ENCODE data around the gene PHF23.

PHF23 gene

DNA sequence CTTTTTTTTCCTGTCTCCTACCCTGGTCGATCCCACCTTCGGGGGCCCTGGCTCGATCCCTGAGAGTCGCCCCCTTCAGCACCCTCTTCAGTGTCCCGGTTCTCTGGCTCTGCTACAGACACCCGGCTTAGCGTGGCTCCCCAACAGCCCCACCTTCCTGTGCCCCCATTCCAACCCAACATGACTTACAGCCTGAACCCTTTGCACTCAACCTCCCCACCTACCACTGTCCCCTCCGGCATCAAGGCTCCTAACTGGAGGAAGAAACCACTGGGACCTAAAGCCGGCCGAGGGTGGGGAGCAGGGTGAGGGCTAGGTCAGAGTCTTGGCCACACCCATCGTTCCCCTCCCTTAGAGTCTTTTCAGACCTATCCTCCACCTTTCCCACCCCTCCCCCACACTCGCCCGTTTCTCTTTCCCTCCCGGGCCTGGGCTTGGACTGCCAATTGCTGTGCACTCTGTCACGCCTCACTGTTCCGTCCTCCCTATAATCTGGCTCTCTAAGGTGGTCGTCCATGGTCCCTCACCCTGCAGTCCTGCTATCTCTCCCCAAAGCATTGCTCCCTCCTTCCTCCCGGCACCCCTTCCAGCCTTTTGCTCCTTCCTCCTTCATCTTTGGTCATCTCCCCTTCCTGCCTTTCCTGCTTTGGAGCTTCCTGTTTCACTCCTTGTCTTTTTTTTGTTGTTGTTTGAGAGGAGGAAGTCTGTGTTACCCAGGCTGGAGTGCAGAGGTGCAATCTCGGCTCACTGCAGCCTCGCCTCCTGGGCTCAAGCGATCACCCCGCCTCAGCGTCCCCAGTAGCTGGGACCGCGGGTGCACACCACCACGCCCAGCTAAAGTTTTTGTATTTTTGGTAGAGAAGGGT is 23.9 kb upstream of the PHF23 start:
- ChIA-PET CTCF (interaction anchor here (2.3 kb wide), 1 partner anchor 33 kb away, joined by 9 read pairs; no protein-coding TSS in a partner anchor), POLR2A (no interaction called here)
- peak; percentile 38 for DNase-seq (ENCODE audit: extremely low spot score)
- TF ChIP-seq, protein P1, sequence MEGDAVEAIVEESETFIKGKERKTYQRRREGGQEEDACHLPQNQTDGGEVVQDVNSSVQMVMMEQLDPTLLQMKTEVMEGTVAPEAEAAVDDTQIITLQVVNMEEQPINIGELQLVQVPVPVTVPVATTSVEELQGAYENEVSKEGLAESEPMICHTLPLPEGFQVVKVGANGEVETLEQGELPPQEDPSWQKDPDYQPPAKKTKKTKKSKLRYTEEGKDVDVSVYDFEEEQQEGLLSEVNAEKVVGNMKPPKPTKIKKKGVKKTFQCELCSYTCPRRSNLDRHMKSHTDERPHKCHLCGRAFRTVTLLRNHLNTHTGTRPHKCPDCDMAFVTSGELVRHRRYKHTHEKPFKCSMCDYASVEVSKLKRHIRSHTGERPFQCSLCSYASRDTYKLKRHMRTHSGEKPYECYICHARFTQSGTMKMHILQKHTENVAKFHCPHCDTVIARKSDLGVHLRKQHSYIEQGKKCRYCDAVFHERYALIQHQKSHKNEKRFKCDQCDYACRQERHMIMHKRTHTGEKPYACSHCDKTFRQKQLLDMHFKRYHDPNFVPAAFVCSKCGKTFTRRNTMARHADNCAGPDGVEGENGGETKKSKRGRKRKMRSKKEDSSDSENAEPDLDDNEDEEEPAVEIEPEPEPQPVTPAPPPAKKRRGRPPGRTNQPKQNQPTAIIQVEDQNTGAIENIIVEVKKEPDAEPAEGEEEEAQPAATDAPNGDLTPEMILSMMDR (IDR thresholded peaks at IDR 0.05; ENCODE audit: control extremely low read depth, extremely low read depth, low read depth, missing control alignments) = no peak

DNA sequence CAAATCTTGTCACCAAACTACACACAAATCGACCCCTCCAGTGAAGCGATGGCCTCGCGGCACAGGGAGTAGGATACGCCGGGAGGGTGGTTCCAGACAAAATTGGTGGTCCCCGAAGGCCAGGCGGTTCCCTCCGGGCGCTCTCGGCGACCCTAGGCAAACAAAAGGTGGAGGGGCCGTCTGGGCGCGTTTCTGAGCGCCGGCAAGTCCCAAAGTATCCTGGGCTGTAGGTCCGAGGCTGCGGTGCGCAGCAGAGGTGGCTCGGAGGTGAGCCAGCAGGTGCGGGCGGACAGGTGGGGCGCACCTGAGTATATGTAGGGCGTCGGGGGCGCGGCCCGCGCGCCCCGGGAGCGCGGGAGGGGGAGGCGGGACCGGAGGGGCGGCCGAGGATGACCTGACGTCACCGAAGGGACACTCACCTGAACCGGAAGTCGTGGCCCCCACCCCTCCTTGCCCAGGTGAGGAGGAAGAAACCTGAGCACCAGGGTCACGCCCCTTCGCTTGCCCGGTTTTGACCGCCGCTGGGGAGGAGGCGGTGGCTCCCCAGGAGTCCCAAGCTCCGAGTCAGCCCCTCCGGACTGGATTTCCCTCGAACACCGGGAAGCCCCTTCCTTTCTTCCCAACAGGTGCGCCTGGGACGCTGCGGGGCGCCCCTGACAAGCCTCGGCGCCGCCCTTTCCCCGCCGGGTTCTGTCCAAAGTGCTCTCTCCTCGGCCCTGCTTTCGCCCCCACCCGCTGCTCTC is 23.1 kb upstream of the PHF23 start, which contains the start of gene CLDN7:
TSS of gene CLDN7 (minus strand) at position 287 of the 743 bp plus-strand sequence. CDS start 435 bp downstream, outside the sequence.
- POLR2A ChIA-PET = no interaction called here
- CTCF ChIA-PET = interaction anchor here (1.6 kb wide), 1 partner anchor 34 kb away, joined by 6 read pairs; no protein-coding TSS in a partner anchor
- TF ChIP-seq, protein P1 (IDR thresholded peaks at IDR 0.05; ENCODE audit: control extremely low read depth, extremely low read depth, low read depth, missing control alignments) = no peak
- no peak for DNase-seq (ENCODE audit: extremely low spot score)

DNA sequence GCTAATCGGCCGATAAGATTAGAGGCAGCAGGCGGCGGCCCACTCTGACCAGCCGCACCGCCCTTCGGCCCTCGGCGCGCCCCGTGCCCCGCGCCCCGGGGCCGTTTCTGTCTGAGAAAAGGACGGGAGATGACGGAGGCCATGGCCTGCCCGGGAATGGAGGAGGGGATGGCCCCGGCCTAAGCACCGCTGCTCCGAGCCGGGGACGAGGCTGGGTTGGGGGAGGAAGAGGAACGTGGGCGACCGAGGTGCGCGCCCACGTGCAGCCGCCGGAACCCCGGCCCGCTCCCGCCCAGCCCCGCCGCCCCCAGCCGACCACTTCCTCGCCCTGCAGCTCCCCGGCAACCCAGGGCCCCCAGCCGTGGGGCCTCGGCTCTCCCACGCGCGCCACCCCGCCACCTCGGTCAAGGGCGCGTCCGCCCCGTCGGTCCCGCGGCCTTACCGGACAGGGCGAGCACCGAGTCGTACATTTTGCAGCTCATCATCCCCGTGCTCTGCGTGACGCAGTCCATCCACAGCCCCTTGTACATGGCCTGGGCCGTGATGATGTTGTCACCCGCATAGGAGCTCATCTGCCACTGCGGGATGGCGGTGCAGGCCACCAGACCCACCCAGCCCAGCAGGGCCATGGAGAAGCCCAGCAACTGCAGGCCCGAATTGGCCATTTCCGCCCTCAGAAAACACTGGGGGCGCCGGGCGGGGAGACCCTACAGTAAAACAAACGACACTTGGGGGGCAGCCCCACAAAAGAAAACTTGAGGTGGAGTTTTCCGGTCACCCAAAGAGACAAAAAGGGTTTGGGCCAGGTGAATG is 22.3 kb upstream of the PHF23 start:
- POLR2A ChIA-PET = interaction anchor here (0.6 kb wide), 2 partner anchors 68 to 134 kb away, joined by 3 read pairs; partner anchors contain the start of gene NEURL4
- CTCF ChIA-PET = interaction anchor here (1.6 kb wide), 1 partner anchor 35 kb away, joined by 6 read pairs; no protein-coding TSS in a partner anchor
- DNase-seq (ENCODE audit: extremely low spot score) = peak; percentile 59
- TF ChIP-seq, protein P1 (IDR thresholded peaks at IDR 0.05; ENCODE audit: control extremely low read depth, extremely low read depth, low read depth, missing control alignments) = no peak

DNA sequence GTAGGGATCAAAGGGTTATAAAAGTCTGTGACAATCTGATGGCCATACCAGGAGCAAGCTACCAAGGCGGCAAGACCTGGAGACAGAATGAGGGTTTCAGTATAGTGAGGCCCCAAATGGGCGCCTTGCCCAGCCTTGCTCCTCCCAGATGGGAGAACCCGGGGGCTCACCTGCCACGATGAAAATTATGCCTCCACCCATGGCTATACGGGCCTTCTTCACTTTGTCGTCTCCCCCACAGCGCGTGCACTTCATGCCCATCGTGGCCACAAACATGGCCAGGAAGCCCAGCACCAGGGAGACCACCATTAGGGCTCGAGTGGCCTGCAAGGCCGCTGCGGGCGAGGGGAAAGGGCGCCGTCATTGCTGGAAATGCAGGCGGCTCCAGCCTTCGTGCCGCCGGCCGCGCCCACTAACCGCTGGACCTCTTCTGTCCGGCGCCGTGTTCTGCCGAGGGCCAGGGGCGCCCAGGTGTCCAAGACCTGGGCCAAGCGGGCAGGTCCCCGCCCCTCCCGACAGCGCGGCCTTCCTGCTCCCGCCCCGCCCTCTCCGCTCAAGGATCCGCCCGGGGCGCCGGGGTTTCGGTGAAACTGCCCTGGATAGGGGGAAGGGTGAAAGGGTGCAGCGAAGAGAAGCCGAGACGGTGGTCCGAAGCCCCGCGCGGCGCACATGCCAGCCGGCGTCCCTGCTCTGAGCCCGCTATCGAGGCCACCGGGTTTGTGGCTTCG is 21.6 kb upstream of the PHF23 start:
- ChIA-PET CTCF (interaction anchor here (1.6 kb wide), 2 partner anchors 31 to 36 kb away, joined by 4 to 6 read pairs; no protein-coding TSS in a partner anchor), POLR2A (interaction anchor here (0.6 kb wide), 1 partner anchor 135 kb away, joined by 3 read pairs; no protein-coding TSS in a partner anchor)
- DNase-seq (ENCODE audit: extremely low spot score) = no peak
- TF ChIP-seq, protein P1 (IDR thresholded peaks at IDR 0.05; ENCODE audit: control extremely low read depth, extremely low read depth, low read depth, missing control alignments) = no peak

DNA sequence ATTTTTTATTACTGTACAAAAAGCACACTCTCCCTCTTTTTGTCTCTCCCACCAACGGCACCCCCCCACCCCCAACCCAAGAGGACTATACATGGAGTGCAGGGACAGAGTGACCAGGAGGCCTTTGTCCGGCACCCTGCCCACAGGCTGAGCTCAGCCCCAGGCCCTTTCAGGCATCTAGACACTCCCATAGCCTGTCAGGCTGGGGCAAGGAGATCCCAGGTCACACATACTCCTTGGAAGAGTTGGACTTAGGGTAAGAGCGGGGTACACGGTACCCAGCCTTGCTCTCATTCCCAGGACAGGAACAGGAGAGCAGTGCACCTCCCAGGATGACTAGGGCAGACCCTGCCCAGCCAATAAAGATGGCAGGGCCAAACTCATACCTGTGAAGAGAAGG is 20.9 kb upstream of the PHF23 start:
- ChIA-PET POLR2A (interaction anchor here (1.5 kb wide), 1 partner anchor 25 kb away, joined by 3 read pairs; no protein-coding TSS in a partner anchor), CTCF (interaction anchor here (0.9 to 1.6 kb wide), 2 partner anchors 32 to 36 kb away, joined by 4 to 5 read pairs; no protein-coding TSS in a partner anchor)
- TF ChIP-seq, protein P1 (IDR thresholded peaks at IDR 0.05; ENCODE audit: control extremely low read depth, extremely low read depth, low read depth, missing control alignments) = no peak
- no peak for DNase-seq (ENCODE audit: extremely low spot score)
